Gastrocnemius medialis (tissue), 4 donors: ENCODE results near the gene PDZRN3.

ENCODE experiments used
- CTCF ChIP-seq, 5 experiments: fragments of 450-650 bp in 3 of 5; fragments of 200-600 bp in 2 of 5; sonication (generic) in 2 of 5; IDR thresholded peaks in 4 of 5; conservative IDR thresholded peaks in 1 of 5; 1 replicate in 4 of 5; 2 replicates in 1 of 5; pipeline ENCODE4 v1.5.1; 2016 to 2019; ENCODE audit warnings: antibody characterized with exemption in 5 of 5, mild to moderate bottlenecking in 3 of 5, moderate library complexity in 3 of 5
- POLR2A ChIP-seq, 2 donors: fragments of 450-650 bp; IDR thresholded peaks; one replicate each; pipeline ENCODE4 v1.6.1; 2017; ENCODE audit warnings: antibody characterized with exemption in 2 of 2, mild to moderate bottlenecking in 2 of 2, moderate library complexity in 2 of 2

GRCh38 chr3:73663495-73663894 is 38.8 kb upstream of the PDZRN3 start:
- TF ChIP-seq CTCF (IDR thresholded peaks at IDR 0.05 in 4 of 5, conservative IDR thresholded peaks at IDR 0.05 in 1 of 5) (no peak), POLR2A (IDR thresholded peaks at IDR 0.05) (no peak)
